ENCODE results near the gene SYNJ1. TPM values are rescaled to one million over a fixed set of nuclear protein-coding genes. Genes with fewer than 3 reads are reported as not detected.

SYNJ1 gene
- total and polyA plus RNA-seq, 9 of the 15 experiments (the other 6 are each of a cell fraction or from before 2014, with no cell fraction given) = 2.4 to 10.6 (median 5.6) TPM

DNA sequence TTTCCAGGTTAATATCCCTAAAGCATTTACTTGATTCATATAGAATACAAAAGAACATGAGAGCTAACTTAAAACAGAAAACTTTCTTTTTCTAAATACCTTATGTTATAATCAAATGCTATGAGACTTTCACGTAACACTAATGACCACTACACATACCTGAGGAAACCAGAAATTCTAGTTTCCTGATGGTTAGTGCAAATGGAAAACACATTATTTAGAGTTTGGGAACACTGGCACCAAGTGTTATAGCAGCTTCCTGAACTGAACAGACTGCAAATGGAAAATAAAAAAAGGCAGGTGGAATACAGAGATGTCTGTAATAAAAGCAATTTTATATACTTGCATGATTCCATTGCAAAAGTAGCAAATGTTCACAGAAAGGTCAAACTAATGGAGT, 28.3 kb upstream of the SYNJ1 start (continued):
- TF ChIP-seq HMG20A (CRISPR knock-in tag; conservative IDR thresholded peaks at IDR 0.05) = no peak

- POLR2A ChIA-PET = interaction anchor here (0.5 to 5.2 kb wide), 6 partner anchors 8 to 787 kb away, joined by 3 to 29 read pairs (median 3); partner anchors contain the start of gene PAXBP1
- H3K36me3 ChIP-seq (ENCODE audit: control insufficient read depth, insufficient read depth, low read length) = peaks cover 98% of the 10 kb centered on the region
These were observed 26.2 kb upstream of the SYNJ1 start for GRCh38 chr21:32753818-32754585.

More at GRCh38 chr21:32753818-32754585, 26.2 kb upstream of the SYNJ1 start:
- TF ChIP-seq, protein P1, sequence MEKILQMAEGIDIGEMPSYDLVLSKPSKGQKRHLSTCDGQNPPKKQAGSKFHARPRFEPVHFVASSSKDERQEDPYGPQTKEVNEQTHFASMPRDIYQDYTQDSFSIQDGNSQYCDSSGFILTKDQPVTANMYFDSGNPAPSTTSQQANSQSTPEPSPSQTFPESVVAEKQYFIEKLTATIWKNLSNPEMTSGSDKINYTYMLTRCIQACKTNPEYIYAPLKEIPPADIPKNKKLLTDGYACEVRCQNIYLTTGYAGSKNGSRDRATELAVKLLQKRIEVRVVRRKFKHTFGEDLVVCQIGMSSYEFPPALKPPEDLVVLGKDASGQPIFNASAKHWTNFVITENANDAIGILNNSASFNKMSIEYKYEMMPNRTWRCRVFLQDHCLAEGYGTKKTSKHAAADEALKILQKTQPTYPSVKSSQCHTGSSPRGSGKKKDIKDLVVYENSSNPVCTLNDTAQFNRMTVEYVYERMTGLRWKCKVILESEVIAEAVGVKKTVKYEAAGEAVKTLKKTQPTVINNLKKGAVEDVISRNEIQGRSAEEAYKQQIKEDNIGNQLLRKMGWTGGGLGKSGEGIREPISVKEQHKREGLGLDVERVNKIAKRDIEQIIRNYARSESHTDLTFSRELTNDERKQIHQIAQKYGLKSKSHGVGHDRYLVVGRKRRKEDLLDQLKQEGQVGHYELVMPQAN (IDR thresholded peaks at IDR 0.05; ENCODE audit: borderline replicate concordance) = no peak
- TF ChIP-seq ILF3 (IDR thresholded peaks at IDR 0.05; ENCODE audit: borderline replicate concordance) = no peak
- no peak for TF ChIP-seq NRF1 (conservative IDR thresholded peaks at IDR 0.05 in 1 of 2, IDR thresholded peaks at IDR 0.05 in 1 of 2)
- TF ChIP-seq MAZ (CRISPR knock-in tag; conservative IDR thresholded peaks at IDR 0.05 in 1 of 2, IDR thresholded peaks at IDR 0.05 in 1 of 2) = no peak
- Histone ChIP-seq H3K9me1 (ENCODE audit: control insufficient read depth, insufficient read depth, low read length) (no peaks in the 10 kb centered on the region), H3K27me3 (ENCODE audit: control insufficient read depth in 2 of 2, insufficient read depth in 2 of 2, low read length in 2 of 2) (no peaks in the 10 kb centered on the region), H4K20me1 (replicated peaks; ENCODE audit: control insufficient read depth, insufficient read depth, low read length) (0 out of 2 replicates have a peak, but pooled peaks cover 6% of the 10 kb centered on the region), H3K9ac (ENCODE audit: insufficient read depth in 1 of 2, low read depth in 2 of 2, low read length in 2 of 2) (no peak overlapping the region), H3K9me3 (replicated peaks; ENCODE audit: control insufficient read depth, insufficient read depth, low read depth, low read length) (no peaks in the 10 kb centered on the region), H2AFZ (ENCODE audit: low read depth, low read length) (no peak overlapping the region), H3K79me2 (ENCODE audit: control insufficient read depth, insufficient read depth, low read length) (peaks cover 28% of the 10 kb centered on the region), H3K4me1 (replicated peaks in 1 of 2; ENCODE audit: control insufficient read depth in 2 of 2, insufficient read depth in 2 of 2, low read length in 2 of 2) (peaks cover 0 to 5% of the 10 kb centered on the region in 2 experiments; a peak in 2 of 5 replicates), H3K27ac (ENCODE audit: extremely low read depth, low read depth, low read length) (no peak overlapping the region), H3K4me3 (no peak overlapping the region), H3K4me2 (ENCODE audit: insufficient read depth, low read length) (no peak overlapping the region)
- BruUV-seq (replicated peaks) = no TSS peak
- WGBS (ENCODE audit: insufficient coverage, low coverage, missing lambda C conversion rate) = 88% methylated on average over 6 of the region's 6 CpGs
- ATAC-seq (no peak), FAIRE-seq (no peak), DNase-seq (ENCODE audit: extremely low read depth in 1 of 4, low spot score in 3 of 4) (no peak)
- in situ Hi-C loops (cut with MboI) (no loop called here), intact Hi-C loops (cut with micrococcal nuclease) (no loop called here)
- CTCF ChIA-PET (ENCODE audit: low intra/inter-chr PET ratio) = no interaction called here

All from K562 (cell line).